H9 (cell line): ENCODE data around the gene RGL4. TPM values are rescaled to one million over a fixed set of nuclear protein-coding genes. Genes with fewer than 3 reads are reported as not detected.
A peak's percentile ranks its signal among the peaks of the same experiment; 100 is the strongest.

Experiments used
- DNase-seq: peaks from one replicate; pipeline ENCODE4 v3.0.0-alpha.2; 2017
- H2AFZ ChIP-seq: one replicate; pipeline ENCODE4 v1.6.1; 2013; ENCODE audit warnings: mild to moderate bottlenecking, low read length, control low read depth, moderate library complexity
- H2AK5ac ChIP-seq: 2 replicates; pipeline ENCODE4 v1.6.1; 2013; ENCODE audit warnings: low read length, control low read depth, mixed read lengths; ENCODE audit not compliant: insufficient read length
- H2BK120ac ChIP-seq: one replicate; pipeline ENCODE4 v1.6.1; 2013; ENCODE audit warnings: low read depth, mild to moderate bottlenecking, low read length, control low read depth, inconsistent platforms; ENCODE audit not compliant: poor library complexity, severe bottlenecking
- H2BK12ac ChIP-seq: 2 replicates; pipeline ENCODE4 v1.6.1; 2013; ENCODE audit warnings: low read length, control low read depth, mixed read lengths, low read depth; ENCODE audit not compliant: insufficient read length
- H2BK15ac ChIP-seq: 2 replicates; pipeline ENCODE4 v1.6.1; 2013; ENCODE audit warnings: low read depth, low read length, control low read depth
- H2BK20ac ChIP-seq: one replicate; pipeline ENCODE4 v1.6.1; 2013; ENCODE audit warnings: low read depth, mild to moderate bottlenecking, low read length, control low read depth, inconsistent platforms; ENCODE audit not compliant: poor library complexity, severe bottlenecking
- H2BK5ac ChIP-seq: 2 replicates; pipeline ENCODE4 v1.6.1; 2013; ENCODE audit warnings: low read length, control low read depth, mixed read lengths; ENCODE audit not compliant: insufficient read length
- H3K14ac ChIP-seq: 2 replicates; pipeline ENCODE4 v1.6.1; 2013; ENCODE audit warnings: low read length, control low read depth; ENCODE audit not compliant: insufficient read depth
- H3K18ac ChIP-seq: 2 replicates; pipeline ENCODE4 v1.6.1; 2013; ENCODE audit warnings: low read depth, mild to moderate bottlenecking, mixed read lengths, low read length, control low read depth; ENCODE audit not compliant: insufficient read length
- H3K23ac ChIP-seq: 2 replicates; pipeline ENCODE4 v1.6.1; 2013; ENCODE audit warnings: low read length, control low read depth, mixed read lengths, low read depth; ENCODE audit not compliant: insufficient read length
- H3K23me2 ChIP-seq: 2 replicates; pipeline ENCODE4 v1.6.1; 2013; ENCODE audit warnings: low read depth, mild to moderate bottlenecking, mixed read lengths, low read length, control low read depth; ENCODE audit not compliant: insufficient read length, poor library complexity, severe bottlenecking
- H3K27ac ChIP-seq: 2 replicates; pipeline ENCODE4 v1.5.1; 2013; ENCODE audit warnings: low read length, control low read depth, mixed read lengths, low read depth; ENCODE audit not compliant: insufficient read length
- H3K27me3 ChIP-seq: 2 replicates; pipeline ENCODE4 v1.6.1; 2013; ENCODE audit warnings: low read length, control low read depth, inconsistent platforms; ENCODE audit not compliant: insufficient read depth
- H3K4ac ChIP-seq: 2 replicates; pipeline ENCODE4 v1.6.1; 2013; ENCODE audit warnings: low read depth, mild to moderate bottlenecking, control low read depth, inconsistent platforms, low read length, moderate library complexity
- H3K4me1 ChIP-seq: 2 replicates; pipeline ENCODE4 v1.6.1; 2013; ENCODE audit warnings: low read length, control low read depth, inconsistent platforms; ENCODE audit not compliant: insufficient read depth
- H3K4me2 ChIP-seq: 2 replicates; pipeline ENCODE4 v1.6.1; 2013; ENCODE audit warnings: low read length, control low read depth, mixed read lengths; ENCODE audit not compliant: insufficient read length, insufficient read depth
- H3K56ac ChIP-seq: 2 replicates; pipeline ENCODE4 v1.6.1; 2013; ENCODE audit warnings: low read depth, mild to moderate bottlenecking, mixed read lengths, low read length, control low read depth; ENCODE audit not compliant: insufficient read length
- H3K79me1 ChIP-seq: 2 replicates; pipeline ENCODE4 v1.6.1; 2013; ENCODE audit warnings: low read depth, mild to moderate bottlenecking, moderate library complexity, low read length, control low read depth, inconsistent platforms; ENCODE audit not compliant: insufficient read depth, poor library complexity, severe bottlenecking
- H3K79me2 ChIP-seq: 2 replicates; pipeline ENCODE4 v1.6.1; 2013; ENCODE audit warnings: low read length, control low read depth, inconsistent platforms; ENCODE audit not compliant: insufficient read depth
- H3K9ac ChIP-seq: 2 replicates; pipeline ENCODE4 v1.6.1; 2013; ENCODE audit warnings: low read length, control low read depth, mixed read lengths; ENCODE audit not compliant: insufficient read length; ENCODE audit errors: extremely low read depth
- H3K9me3 ChIP-seq: one replicate; pipeline ENCODE4 v1.6.1; 2013; ENCODE audit warnings: low read depth, low read length, inconsistent platforms; ENCODE audit not compliant: control insufficient read depth
- H3T11ph ChIP-seq: one replicate; pipeline ENCODE4 v1.6.1; 2013; ENCODE audit warnings: mild to moderate bottlenecking, low read length, control low read depth, inconsistent platforms
- H4K20me1 ChIP-seq: one replicate; pipeline ENCODE4 v1.6.1; 2013; ENCODE audit not compliant: control insufficient read depth, insufficient read length, insufficient read depth
- H4K5ac ChIP-seq: 2 replicates; pipeline ENCODE4 v1.6.1; 2013; ENCODE audit warnings: low read depth, mild to moderate bottlenecking, mixed read lengths, low read length, control low read depth; ENCODE audit not compliant: insufficient read length
- H4K8ac ChIP-seq: replicated peaks from 2 replicates; pipeline ENCODE4 v1.6.1; 2013; ENCODE audit warnings: low read length, control low read depth, mixed read lengths, low read depth; ENCODE audit not compliant: insufficient read length
- H4K91ac ChIP-seq: 2 replicates; pipeline ENCODE4 v1.6.1; 2013; ENCODE audit warnings: low read depth, mild to moderate bottlenecking, moderate library complexity, mixed read lengths, low read length, control low read depth; ENCODE audit not compliant: insufficient read length
- H3K27ac Mint-ChIP-seq, 3 experiments: 2 replicates in 2 of 3; 3 replicates in 1 of 3; pipeline ENCODE4 v1.8.0; 2020 to 2021; ENCODE audit warnings: mixed read lengths in 3 of 3, mild to moderate bottlenecking in 1 of 3, moderate library complexity in 1 of 3
- H3K27me3 Mint-ChIP-seq: 2 replicates; pipeline ENCODE4 v1.8.0; 2021; ENCODE audit warnings: low read depth, mild to moderate bottlenecking, moderate library complexity, mixed read lengths
- H3K36me3 Mint-ChIP-seq, 3 experiments: 2 replicates in 2 of 3; 3 replicates in 1 of 3; pipeline ENCODE4 v1.8.0; 2020 to 2021; ENCODE audit warnings: low read depth in 3 of 3, mixed read lengths in 3 of 3; ENCODE audit not compliant: insufficient read depth in 1 of 3
- H3K4me1 Mint-ChIP-seq, 2 experiments: 2 replicates each; pipeline ENCODE4 v1.8.0; 2020; ENCODE audit warnings: mixed read lengths in 2 of 2
- H3K4me3 Mint-ChIP-seq, 2 experiments: 2 replicates in 1 of 2; 3 replicates in 1 of 2; pipeline ENCODE4 v1.8.0; 2020 to 2021; ENCODE audit warnings: mild to moderate bottlenecking in 2 of 2, mixed read lengths in 2 of 2, moderate library complexity in 1 of 2
- H3K9me3 Mint-ChIP-seq, 2 experiments: 2 replicates in 1 of 2; 3 replicates in 1 of 2; pipeline ENCODE4 v1.8.0; 2020; ENCODE audit warnings: mild to moderate bottlenecking in 2 of 2, mixed read lengths in 2 of 2, moderate library complexity in 1 of 2
- CTCF ChIP-seq: fragments of 200-600 bp; sonication (generic); conservative IDR thresholded peaks from 3 replicates; pipeline ENCODE4 v1.8.0; 2021; ENCODE audit warnings: antibody characterized with exemption, mild to moderate bottlenecking
- WGBS: extraction: QIAGEN DNeasy Blood & Tissue Kit; methylation state at CpG from one replicate; pipeline ENCODE4 v1.1.7; 2013; ENCODE audit warnings: missing lambda C conversion rate, low lambda C conversion rate, mixed read lengths; ENCODE audit not compliant: insufficient read length; ENCODE audit errors: extremely low coverage; 5-methylcytosine and 5-hydroxymethylcytosine counted together
- total RNA-seq: library from RNA; stranded (reverse); gene quantifications from 2 replicates; pipeline ENCODE4 v1.2.1, GENCODE V29; 2021

Gene RGL4
- total RNA-seq, 1 experiment from 2014 or later, result not detected

GRCh38 chr22:23695141-23695540 is 4.3 kb downstream of the RGL4 start:
- H3K79me1 ChIP-seq, result no peaks in the 10 kb centered on the region
- no peak overlapping the region for H2BK120ac ChIP-seq
- no peak overlapping the region for H3K27ac ChIP-seq
- Mint-ChIP-seq H3K9me3 (no peaks in the 10 kb centered on the region), H3K4me1 (no peaks in the 10 kb centered on the region), H3K27ac (peak overlapping the region in 1 of 3 experiments; percentile 12; a peak in 1 of 7 replicates), H3K36me3 (peaks cover 17 to 45% (median 33%) of the 10 kb centered on the region in 3 experiments), H3K27me3 (no peaks in the 10 kb centered on the region), H3K4me3 (no peak overlapping the region)
- no peak overlapping the region for H4K5ac ChIP-seq
- H4K8ac ChIP-seq, result no peak overlapping the region
- H3K9ac ChIP-seq, result no peak overlapping the region
- H2BK20ac ChIP-seq, result no peak overlapping the region
- H2BK5ac ChIP-seq, result no peak overlapping the region
- no peak overlapping the region for H2AFZ ChIP-seq
- H3K4me1 ChIP-seq, result no peaks in the 10 kb centered on the region
- WGBS, result no CpG with 5 or more reads among the region's 3 CpGs
- no peak overlapping the region for H2AK5ac ChIP-seq
- TF ChIP-seq CTCF, result no peak
- no peak overlapping the region; the same call in 1 of the 2 replicates for H3K14ac ChIP-seq
- no peak overlapping the region for H2BK15ac ChIP-seq
- H4K20me1 ChIP-seq, result no peaks in the 10 kb centered on the region
- no peaks in the 10 kb centered on the region for H3K9me3 ChIP-seq
- H3K79me2 ChIP-seq, result no peaks in the 10 kb centered on the region
- no peak overlapping the region for H3K18ac ChIP-seq
- no peak for DNase-seq
- no peak overlapping the region for H3T11ph ChIP-seq
- H3K27me3 ChIP-seq, result no peaks in the 10 kb centered on the region
- H3K56ac ChIP-seq, result no peak overlapping the region
- no peak overlapping the region for H3K4ac ChIP-seq
- H3K23ac ChIP-seq, result no peak overlapping the region
- no peak overlapping the region for H4K91ac ChIP-seq
- H3K23me2 ChIP-seq, result no peaks in the 10 kb centered on the region
- no peak overlapping the region for H3K4me2 ChIP-seq
- no peak overlapping the region for H2BK12ac ChIP-seq
